ENCODE data around the gene UBE2M.

GRCh38 chr19:58513213-58513693 is 45.2 kb downstream of the UBE2M start:
- TF ChIP-seq POLR2A (IDR thresholded peaks at IDR 0.05): no peak
- TF ChIP-seq CTCF (IDR thresholded peaks at IDR 0.05): no peak

All from thyroid gland (tissue), 4 donors.